ENCODE data around the gene EBF3.

The EBF3 gene

DNA sequence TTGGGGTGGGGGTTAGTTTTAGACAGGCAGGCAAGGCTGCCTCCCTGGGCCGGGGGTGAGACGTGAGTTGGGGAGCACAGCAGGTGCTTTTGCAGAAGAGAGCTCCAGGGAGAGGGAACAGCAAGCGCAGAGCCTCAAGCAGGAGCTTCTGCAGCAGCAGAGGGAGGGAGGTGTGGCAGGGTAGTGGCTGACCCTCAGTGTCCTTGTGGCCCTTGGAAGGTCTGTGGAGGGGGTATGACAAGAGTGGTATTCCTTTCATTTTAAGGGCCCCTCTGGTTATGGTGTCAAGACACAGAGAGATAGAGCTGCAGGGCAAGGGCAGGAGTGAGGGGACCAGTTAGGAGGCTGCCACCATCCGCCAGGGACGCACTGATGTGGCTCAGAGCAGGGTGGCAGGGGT is 138.9 kb downstream of the EBF3 start:
- Mint-ChIP-seq H3K27me3 (no peaks in the 10 kb centered on the region), H3K27ac (no peak overlapping the region), H3K9me3 (no peaks in the 10 kb centered on the region), H3K4me3 (no peak overlapping the region), H3K4me1 (ENCODE audit: low read depth) (no peaks in the 10 kb centered on the region), H3K36me3 (ENCODE audit: low read depth) (no peaks in the 10 kb centered on the region)

DNA sequence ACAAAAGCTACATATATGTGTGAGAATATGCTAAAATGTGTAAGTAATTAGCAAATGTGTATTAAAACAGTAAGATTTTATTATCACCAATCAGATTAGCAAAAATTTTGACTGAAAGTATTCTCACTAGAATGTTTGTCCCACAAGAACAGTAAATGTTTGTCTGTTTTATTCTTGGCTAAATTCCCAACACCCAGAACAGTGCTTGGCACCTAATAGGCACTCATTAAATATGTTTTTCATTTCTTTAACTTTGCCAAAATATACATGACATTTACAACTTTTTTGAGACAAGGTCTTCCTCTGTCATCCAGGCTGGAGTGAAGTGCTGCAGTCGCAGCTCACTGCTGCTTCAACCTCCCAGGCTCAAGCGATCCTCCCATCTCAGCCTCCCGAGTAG is 143.6 kb downstream of the EBF3 start:
- Mint-ChIP-seq H3K4me1 (ENCODE audit: low read depth) (no peaks in the 10 kb centered on the region), H3K36me3 (ENCODE audit: low read depth) (peaks cover 8% of the 10 kb centered on the region), H3K9me3 (peaks cover 10% of the 10 kb centered on the region), H3K27ac (no peak overlapping the region), H3K27me3 (no peaks in the 10 kb centered on the region), H3K4me3 (no peak overlapping the region)

- Mint-ChIP-seq H3K9me3 (peaks cover 10% of the 10 kb centered on the region), H3K27ac (no peak overlapping the region), H3K4me3 (no peak overlapping the region), H3K27me3 (no peaks in the 10 kb centered on the region), H3K36me3 (ENCODE audit: low read depth) (peaks cover 8% of the 10 kb centered on the region), H3K4me1 (ENCODE audit: low read depth) (no peaks in the 10 kb centered on the region)
Observed at GRCh38 chr10:129816656-129817045, 147.4 kb downstream of the EBF3 start.

DNA sequence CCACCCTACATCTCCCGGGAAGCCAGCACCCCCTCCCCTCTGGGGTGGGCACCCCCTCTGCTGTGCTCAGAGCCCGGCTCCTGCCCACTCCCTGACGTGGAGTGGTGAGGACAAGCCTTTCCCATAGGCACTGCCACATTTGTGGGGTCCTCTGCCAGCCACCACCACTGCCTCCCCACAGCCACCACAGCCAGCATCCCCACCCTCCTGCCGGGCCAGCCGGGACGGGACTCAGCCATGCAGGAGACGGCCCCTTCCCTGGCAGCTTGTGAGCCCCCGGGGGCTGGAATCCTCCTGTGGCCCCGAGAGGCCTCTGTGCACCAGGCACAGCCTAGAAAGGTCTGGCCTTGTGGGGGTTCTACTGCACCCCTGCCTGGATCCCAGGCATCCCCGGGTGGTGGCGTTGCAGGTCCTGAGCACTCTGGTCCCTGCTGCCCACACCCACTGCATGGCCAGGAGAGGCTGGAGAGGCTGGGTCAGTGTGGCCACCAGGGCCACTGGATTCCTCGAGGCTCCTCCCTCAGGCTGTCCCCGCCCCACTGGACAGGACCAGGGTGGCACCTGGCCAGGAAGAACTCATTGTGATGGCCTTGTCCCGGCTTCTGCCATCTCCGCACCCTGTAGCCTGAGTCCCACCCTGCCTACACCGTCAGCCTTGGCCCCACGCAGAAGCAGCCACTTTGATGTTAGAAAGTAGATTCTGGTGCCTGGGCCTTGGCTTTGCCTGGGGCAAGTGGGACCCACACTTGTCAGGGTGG is 148.0 kb downstream of the EBF3 start:
- Mint-ChIP-seq H3K4me3 (no peak overlapping the region), H3K9me3 (peaks cover 10% of the 10 kb centered on the region), H3K27ac (no peak overlapping the region), H3K4me1 (ENCODE audit: low read depth) (no peaks in the 10 kb centered on the region), H3K36me3 (ENCODE audit: low read depth) (peaks cover 8% of the 10 kb centered on the region), H3K27me3 (no peaks in the 10 kb centered on the region)

GRCh38 chr10:129814681-129815646 is 149.1 kb downstream of the EBF3 start:
- Mint-ChIP-seq H3K9me3 (peaks cover 10% of the 10 kb centered on the region), H3K27ac (no peak overlapping the region), H3K4me1 (ENCODE audit: low read depth) (no peaks in the 10 kb centered on the region), H3K4me3 (no peak overlapping the region), H3K27me3 (no peaks in the 10 kb centered on the region), H3K36me3 (ENCODE audit: low read depth) (peaks cover 8% of the 10 kb centered on the region)

GRCh38 chr10:129812398-129812797 is 151.7 kb downstream of the EBF3 start:
- Mint-ChIP-seq H3K4me1 (ENCODE audit: low read depth) (no peaks in the 10 kb centered on the region), H3K27me3 (no peaks in the 10 kb centered on the region), H3K9me3 (no peaks in the 10 kb centered on the region), H3K4me3 (no peak overlapping the region), H3K27ac (no peak overlapping the region), H3K36me3 (ENCODE audit: low read depth) (no peaks in the 10 kb centered on the region)

- peaks cover 9% of the 10 kb centered on the region for H3K9me3 Mint-ChIP-seq
- no peaks in the 10 kb centered on the region for H3K36me3 Mint-ChIP-seq (ENCODE audit: low read depth)
- no peaks in the 10 kb centered on the region for H3K27me3 Mint-ChIP-seq
- H3K4me3 Mint-ChIP-seq, result no peak overlapping the region
- H3K4me1 Mint-ChIP-seq (ENCODE audit: low read depth), result no peaks in the 10 kb centered on the region
- no peak overlapping the region for H3K27ac Mint-ChIP-seq
Observed at GRCh38 chr10:129811208-129811607, 152.9 kb downstream of the EBF3 start.

- H3K27ac Mint-ChIP-seq, result no peak overlapping the region
- no peaks in the 10 kb centered on the region for H3K4me1 Mint-ChIP-seq (ENCODE audit: low read depth)
- H3K4me3 Mint-ChIP-seq, result no peak overlapping the region
- no peaks in the 10 kb centered on the region for H3K36me3 Mint-ChIP-seq (ENCODE audit: low read depth)
- H3K27me3 Mint-ChIP-seq, result no peaks in the 10 kb centered on the region
- H3K9me3 Mint-ChIP-seq, result peaks cover 12% of the 10 kb centered on the region
Observed at GRCh38 chr10:129809841-129810240, 154.2 kb downstream of the EBF3 start.

DNA sequence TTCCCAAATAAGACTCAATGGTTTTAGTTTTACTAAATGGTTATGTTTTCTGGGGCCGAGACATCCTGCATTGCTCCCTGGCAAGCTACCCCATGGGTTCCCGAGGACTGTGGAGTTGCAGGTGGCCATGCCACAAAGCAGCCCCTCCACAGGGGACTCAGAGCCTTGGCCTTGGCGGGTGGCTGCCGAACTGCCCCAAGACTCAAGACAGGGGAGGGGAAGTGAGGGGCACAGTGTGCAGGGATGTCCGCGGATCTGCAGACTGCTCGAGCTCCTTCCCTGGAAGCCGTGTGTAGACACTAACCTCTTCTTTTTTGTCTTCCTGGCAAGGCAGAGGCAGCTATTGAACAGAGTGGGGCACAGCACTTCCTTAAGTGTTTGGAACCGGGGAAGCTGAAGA is 154.6 kb downstream of the EBF3 start:
- H3K4me1 Mint-ChIP-seq (ENCODE audit: low read depth), result no peaks in the 10 kb centered on the region
- H3K36me3 Mint-ChIP-seq (ENCODE audit: low read depth), result no peaks in the 10 kb centered on the region
- H3K9me3 Mint-ChIP-seq, result peaks cover 12% of the 10 kb centered on the region
- H3K4me3 Mint-ChIP-seq, result no peak overlapping the region
- H3K27me3 Mint-ChIP-seq, result no peaks in the 10 kb centered on the region
- no peak overlapping the region for H3K27ac Mint-ChIP-seq

GRCh38 chr10:129808092-129808983 is 155.7 kb downstream of the EBF3 start:
- Mint-ChIP-seq H3K27ac (no peak overlapping the region), H3K27me3 (no peaks in the 10 kb centered on the region), H3K9me3 (peaks cover 18% of the 10 kb centered on the region), H3K4me3 (no peak overlapping the region), H3K4me1 (ENCODE audit: low read depth) (no peaks in the 10 kb centered on the region), H3K36me3 (ENCODE audit: low read depth) (no peaks in the 10 kb centered on the region)

- H3K27ac Mint-ChIP-seq, result no peak overlapping the region
Observed at GRCh38 chr10:129807211-129807610, 156.9 kb downstream of the EBF3 start.

GRCh38 chr10:129800796-129801340 is 163.2 kb downstream of the EBF3 start:
- H3K27me3 Mint-ChIP-seq, result no peaks in the 10 kb centered on the region
- no peak overlapping the region for H3K27ac Mint-ChIP-seq
- no peaks in the 10 kb centered on the region for H3K4me1 Mint-ChIP-seq (ENCODE audit: low read depth)
- H3K9me3 Mint-ChIP-seq, result peaks cover 31% of the 10 kb centered on the region
- no peak overlapping the region for H3K4me3 Mint-ChIP-seq
- H3K36me3 Mint-ChIP-seq (ENCODE audit: low read depth), result no peaks in the 10 kb centered on the region

More at GRCh38 chr10:129807211-129807610, 156.9 kb downstream of the EBF3 start:
- Mint-ChIP-seq H3K36me3 (ENCODE audit: low read depth) (no peaks in the 10 kb centered on the region), H3K4me3 (no peak overlapping the region), H3K9me3 (peaks cover 25% of the 10 kb centered on the region), H3K4me1 (ENCODE audit: low read depth) (no peaks in the 10 kb centered on the region), H3K27me3 (no peaks in the 10 kb centered on the region)

DNA sequence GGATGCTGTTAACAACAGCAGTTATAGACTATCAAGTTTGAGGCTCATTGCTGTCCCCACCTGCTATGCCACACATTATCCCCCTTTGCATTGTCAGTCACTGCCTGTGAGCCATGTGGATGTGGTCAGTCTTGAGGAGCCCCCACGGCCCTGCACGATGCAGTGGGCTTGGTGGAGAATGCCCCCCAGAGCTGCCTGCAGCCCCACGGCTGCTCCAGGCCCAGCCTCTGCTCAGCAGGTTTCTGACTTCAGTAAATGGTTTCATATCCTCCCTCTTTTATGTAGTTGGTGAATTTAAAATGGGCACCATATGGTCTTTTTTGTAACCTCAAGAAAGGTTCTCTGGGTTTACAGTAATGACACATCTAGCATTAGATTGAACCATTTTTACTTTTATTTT is 164.1 kb downstream of the EBF3 start:
- no peak overlapping the region for H3K4me3 Mint-ChIP-seq

DNA sequence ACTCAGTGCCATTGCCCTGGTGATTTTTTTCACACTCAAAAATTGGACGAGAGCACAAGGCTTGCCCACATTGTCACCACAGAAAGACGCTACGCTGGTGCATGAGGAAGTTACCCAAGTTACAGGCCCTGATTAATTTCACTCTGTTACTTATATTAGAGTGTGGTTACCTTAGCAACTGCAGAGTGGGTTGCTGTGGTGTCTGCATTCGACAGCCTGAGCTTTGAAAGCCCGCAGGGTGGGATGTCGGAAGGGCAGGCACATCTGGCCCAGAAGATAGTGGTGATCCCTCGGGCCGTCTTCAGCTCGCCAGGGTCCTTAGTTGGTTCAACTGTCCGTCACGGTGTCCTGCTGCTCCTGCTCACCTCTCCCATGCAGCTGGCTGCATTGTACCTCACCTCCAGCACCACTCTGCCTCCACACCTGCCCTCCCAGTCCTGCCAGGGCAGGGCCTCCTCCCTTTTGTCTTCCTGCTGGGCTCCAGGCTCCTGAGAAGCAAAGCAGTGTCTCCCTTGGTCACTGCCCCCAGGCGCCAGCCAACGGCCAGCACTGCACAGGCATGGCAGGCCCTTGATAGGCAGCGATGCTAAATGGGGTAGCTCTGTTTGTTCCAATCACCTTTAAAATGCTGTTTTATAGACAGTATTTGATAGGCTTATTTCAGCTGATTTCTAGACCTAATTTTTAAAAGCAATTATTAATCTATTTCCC is 167.2 kb downstream of the EBF3 start:
- Mint-ChIP-seq H3K27me3 (no peaks in the 10 kb centered on the region), H3K36me3 (ENCODE audit: low read depth) (peaks cover 8% of the 10 kb centered on the region), H3K4me1 (ENCODE audit: low read depth) (no peaks in the 10 kb centered on the region), H3K4me3 (no peak overlapping the region), H3K9me3 (peaks cover 22% of the 10 kb centered on the region), H3K27ac (no peak overlapping the region)

More for the DNA sequence above, 164.1 kb downstream of the EBF3 start:
- no peaks in the 10 kb centered on the region for H3K36me3 Mint-ChIP-seq (ENCODE audit: low read depth)
- H3K9me3 Mint-ChIP-seq, result peaks cover 30% of the 10 kb centered on the region
- H3K27me3 Mint-ChIP-seq, result no peaks in the 10 kb centered on the region
- H3K27ac Mint-ChIP-seq, result no peak overlapping the region
- no peaks in the 10 kb centered on the region for H3K4me1 Mint-ChIP-seq (ENCODE audit: low read depth)
